KMS-11 (cell line): ENCODE measurements around the gene C17orf50.
A peak's percentile ranks its signal among the peaks of the same experiment; 100 is the strongest.

Source experiments
- H2AFZ ChIP-seq: fragments of 200-600 bp; sonication (generic); 2 replicates; pipeline ENCODE4 v1.6.1; 2016; ENCODE audit warnings: antibody characterized with exemption, mixed run types, low read depth
- H3K27ac ChIP-seq: fragments of 200-600 bp; sonication (generic); 2 replicates; pipeline ENCODE4 v1.6.1; 2016; ENCODE audit warnings: mild to moderate bottlenecking, mixed run types
- H3K27me3 ChIP-seq: fragments of 200-600 bp; sonication (generic); 2 replicates; pipeline ENCODE4 v1.6.1; 2017; ENCODE audit warnings: mild to moderate bottlenecking, low read depth, mixed run types, moderate library complexity; ENCODE audit not compliant: insufficient read depth
- H3K36me3 ChIP-seq: fragments of 200-600 bp; sonication (generic); 2 replicates; pipeline ENCODE4 v1.6.1; 2017; ENCODE audit warnings: mild to moderate bottlenecking, mixed run types; ENCODE audit not compliant: insufficient read depth
- H3K4me1 ChIP-seq: fragments of 200-600 bp; sonication (generic); 2 replicates; pipeline ENCODE4 v1.6.1; 2016; ENCODE audit warnings: mild to moderate bottlenecking, low read depth, mixed run types; ENCODE audit not compliant: poor library complexity, severe bottlenecking
- H3K4me2 ChIP-seq: fragments of 200-600 bp; sonication (generic); 2 replicates; pipeline ENCODE4 v1.7.0; 2016; ENCODE audit warnings: mild to moderate bottlenecking, mixed run types
- H3K4me3 ChIP-seq: fragments of 200-600 bp; sonication (generic); IDR thresholded peaks from 2 replicates; pipeline ENCODE4 v1.6.1; 2017; ENCODE audit warnings: low read depth, low read length, mixed read lengths; ENCODE audit not compliant: insufficient read depth
- H3K79me2 ChIP-seq: fragments of 200-600 bp; sonication (generic); 2 replicates; pipeline ENCODE4 v1.6.1; 2016; ENCODE audit warnings: low read depth, mixed run types; ENCODE audit not compliant: insufficient read depth
- H3K9ac ChIP-seq: fragments of 200-600 bp; sonication (generic); 2 replicates; pipeline ENCODE4 v1.6.1; 2016; ENCODE audit warnings: mild to moderate bottlenecking, mixed run types
- H4K20me1 ChIP-seq: fragments of 200-600 bp; sonication (generic); 2 replicates; pipeline ENCODE4 v1.6.1; 2016; ENCODE audit warnings: mild to moderate bottlenecking, mixed run types; ENCODE audit not compliant: insufficient read depth
- CTCF ChIP-seq: fragments of 200-600 bp; sonication (generic); conservative IDR thresholded peaks from 2 replicates; pipeline ENCODE4 v1.6.1; 2017; ENCODE audit warnings: low read depth, mild to moderate bottlenecking, antibody characterized with exemption, low read length, moderate library complexity, mixed read lengths

Gene C17orf50

GRCh38 chr17:35752945-35753764, 7.5 kb upstream of the C17orf50 start, which contains the start of gene GAS2L2:
GAS2L2 (minus strand) TSS chr17:35753239; CDS start chr17:35752850, 389 bp downstream.
- Histone ChIP-seq H3K4me2 (no peak within 1 kb of the TSS), H3K36me3 (no peaks in the 10 kb centered on the region), H3K4me1 (no peaks in the 10 kb centered on the region), H4K20me1 (no peaks in the 10 kb centered on the region), H3K79me2 (no peaks in the 10 kb centered on the region), H3K27me3 (no peaks in the 10 kb centered on the region; the same call in 1 of the 2 replicates), H3K27ac (no peak within 1 kb of the TSS), H2AFZ (no peak within 1 kb of the TSS), H3K9ac (no peak within 1 kb of the TSS), H3K4me3 (no peak within 1 kb of the TSS)
- no peak for TF ChIP-seq CTCF

GRCh38 chr17:35757243-35757642, 3.4 kb upstream of the C17orf50 start:
- Histone ChIP-seq H3K36me3 (no peaks in the 10 kb centered on the region), H3K9ac (no peak overlapping the region), H3K27ac (no peak overlapping the region), H3K4me3 (no peak overlapping the region), H2AFZ (no peak overlapping the region), H3K79me2 (no peaks in the 10 kb centered on the region), H3K4me2 (no peak overlapping the region), H3K4me1 (no peaks in the 10 kb centered on the region), H3K27me3 (no peaks in the 10 kb centered on the region), H4K20me1 (no peaks in the 10 kb centered on the region)
- TF ChIP-seq CTCF, result no peak

- peaks cover 5% of the 10 kb centered on the region for H3K4me1 ChIP-seq
- no peaks in the 10 kb centered on the region for H3K27me3 ChIP-seq
- H2AFZ ChIP-seq, result no peak overlapping the region
- TF ChIP-seq CTCF, result no peak
- no peak overlapping the region for H3K4me2 ChIP-seq
- H3K4me3 ChIP-seq, result no peak overlapping the region
- H3K79me2 ChIP-seq, result no peaks in the 10 kb centered on the region
- no peaks in the 10 kb centered on the region for H3K36me3 ChIP-seq
- no peak overlapping the region for H3K27ac ChIP-seq
- no peak overlapping the region for H3K9ac ChIP-seq
- no peaks in the 10 kb centered on the region for H4K20me1 ChIP-seq
Measured at GRCh38 chr17:35761601-35762000, 914 bp downstream of the C17orf50 start.

GRCh38 chr17:35763767-35764122, 3.1 kb downstream of the C17orf50 start:
- Histone ChIP-seq H3K79me2 (no peaks in the 10 kb centered on the region), H3K36me3 (no peaks in the 10 kb centered on the region), H3K27ac (no peak overlapping the region), H3K4me3 (no peak overlapping the region), H4K20me1 (no peaks in the 10 kb centered on the region), H3K9ac (no peak overlapping the region), H3K4me2 (peak overlapping the region; percentile 48; the same call in 1 of the 2 replicates), H3K27me3 (no peaks in the 10 kb centered on the region), H2AFZ (peak overlapping the region; percentile 26; the same call in 1 of the 2 replicates), H3K4me1 (peaks cover 5% of the 10 kb centered on the region)
- TF ChIP-seq CTCF, result no peak
